NCI-H2107 (cell line): ENCODE measurements around the gene KPNB1.

Experiments
- DNase-seq: peaks from one replicate; lab custom pipeline; 2025; lab: John Stamatoyannopoulos, UW

The KPNB1 gene

DNA sequence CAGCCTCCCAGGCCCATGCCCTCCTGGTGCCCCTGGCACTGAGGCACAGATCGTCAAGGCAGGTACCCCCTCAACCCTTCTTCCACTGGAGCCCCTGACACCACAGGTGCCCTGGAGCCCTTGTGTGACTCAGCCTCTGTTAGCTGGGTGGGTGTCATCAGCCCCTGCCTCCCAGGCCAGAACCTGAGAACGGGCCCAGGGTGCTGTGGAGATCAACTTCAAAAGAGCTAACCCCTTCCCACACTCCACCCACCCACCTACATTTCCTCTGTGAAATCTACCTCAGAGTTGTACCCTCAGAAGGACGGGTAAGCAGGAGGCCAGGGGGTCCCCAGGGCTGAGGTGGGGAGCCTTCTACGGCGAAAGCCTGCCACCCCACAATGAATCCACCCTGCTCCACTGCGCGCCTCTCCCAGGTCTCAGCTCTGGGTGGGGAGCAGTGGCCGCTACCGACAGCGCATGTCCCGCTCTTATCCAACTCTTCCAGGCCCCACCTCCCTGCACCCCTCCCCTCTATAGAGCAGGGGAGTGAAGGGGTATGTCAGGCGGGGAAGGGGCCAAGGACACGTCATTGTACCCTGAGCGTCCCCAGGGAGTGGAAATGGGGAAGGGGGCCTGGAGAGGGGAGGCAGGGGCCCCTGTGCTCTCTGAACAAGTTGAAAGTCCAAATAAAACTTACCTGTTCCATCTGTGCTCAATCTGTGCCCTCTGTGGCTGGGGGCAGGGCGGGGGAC is 61.8 kb downstream of the KPNB1 start:
- no peak for DNase-seq

DNA sequence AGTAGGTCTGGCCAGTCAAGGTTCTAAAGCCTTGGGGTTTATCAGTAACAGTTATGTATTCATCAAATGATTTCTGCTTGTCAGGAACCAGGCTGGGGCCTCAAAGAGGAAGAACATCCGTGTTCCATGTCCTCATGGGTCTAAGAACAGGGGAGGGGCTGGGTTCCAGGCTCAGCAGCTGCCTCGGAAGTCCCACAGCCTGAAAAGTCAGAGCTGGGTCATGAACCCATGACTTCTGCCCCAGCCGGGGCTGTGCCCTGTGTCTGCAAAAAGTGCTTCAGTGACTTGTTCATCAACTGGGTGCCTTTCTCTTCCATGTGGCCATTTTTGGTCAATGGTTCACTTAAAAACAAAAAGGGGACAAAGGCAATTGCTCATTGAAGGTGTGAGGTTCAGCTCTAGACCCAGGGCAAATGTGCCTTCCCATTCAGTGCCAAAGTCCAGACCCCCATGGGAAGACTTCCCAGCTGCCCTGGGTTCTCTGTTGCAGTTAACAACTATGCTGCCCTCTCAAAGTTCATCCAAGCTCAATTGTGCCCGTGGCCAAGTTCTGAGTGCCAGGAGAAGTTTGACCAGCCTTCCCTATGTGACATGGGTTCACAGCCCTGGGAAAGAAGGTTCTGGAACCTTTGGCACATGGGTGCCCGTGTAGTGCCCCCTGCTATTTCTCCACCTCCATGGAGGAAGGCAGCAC is 62.8 kb downstream of the KPNB1 start:
- DNase-seq: no peak

DNA sequence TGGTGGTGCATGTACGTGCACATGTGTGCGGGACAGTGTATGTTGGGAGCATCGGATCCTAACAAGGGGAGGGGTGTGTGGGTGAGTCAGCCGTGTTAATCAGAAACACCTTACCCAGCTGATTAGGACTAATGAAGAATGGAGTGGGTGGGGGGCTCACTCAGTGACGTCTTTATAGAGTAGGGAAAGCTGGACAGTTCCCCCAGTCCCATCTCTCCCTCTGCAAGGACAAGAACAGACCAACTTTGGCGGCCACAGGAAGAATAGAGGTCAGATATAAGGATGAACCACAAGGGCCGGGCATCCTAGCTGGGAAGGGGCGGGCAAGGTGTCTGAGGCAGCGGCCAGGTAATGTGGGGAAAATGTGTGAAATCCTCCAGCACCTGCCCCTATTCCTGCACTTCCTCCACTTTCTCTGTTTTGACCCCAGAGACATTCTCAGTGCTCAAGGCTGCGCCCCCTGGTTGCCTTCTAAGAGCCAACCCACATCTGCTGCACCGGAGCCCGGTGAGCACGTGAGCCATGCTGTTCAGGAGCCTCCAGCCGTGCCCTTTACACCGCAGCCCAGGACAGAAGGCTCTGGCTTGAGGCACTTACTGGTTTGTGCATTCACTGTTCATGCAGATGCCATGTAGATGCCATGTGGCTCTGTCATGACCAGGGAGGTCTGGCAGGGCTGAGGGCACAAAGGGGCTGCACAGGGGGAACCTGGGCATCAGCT is 64.4 kb downstream of the KPNB1 start:
- no peak for DNase-seq

DNA sequence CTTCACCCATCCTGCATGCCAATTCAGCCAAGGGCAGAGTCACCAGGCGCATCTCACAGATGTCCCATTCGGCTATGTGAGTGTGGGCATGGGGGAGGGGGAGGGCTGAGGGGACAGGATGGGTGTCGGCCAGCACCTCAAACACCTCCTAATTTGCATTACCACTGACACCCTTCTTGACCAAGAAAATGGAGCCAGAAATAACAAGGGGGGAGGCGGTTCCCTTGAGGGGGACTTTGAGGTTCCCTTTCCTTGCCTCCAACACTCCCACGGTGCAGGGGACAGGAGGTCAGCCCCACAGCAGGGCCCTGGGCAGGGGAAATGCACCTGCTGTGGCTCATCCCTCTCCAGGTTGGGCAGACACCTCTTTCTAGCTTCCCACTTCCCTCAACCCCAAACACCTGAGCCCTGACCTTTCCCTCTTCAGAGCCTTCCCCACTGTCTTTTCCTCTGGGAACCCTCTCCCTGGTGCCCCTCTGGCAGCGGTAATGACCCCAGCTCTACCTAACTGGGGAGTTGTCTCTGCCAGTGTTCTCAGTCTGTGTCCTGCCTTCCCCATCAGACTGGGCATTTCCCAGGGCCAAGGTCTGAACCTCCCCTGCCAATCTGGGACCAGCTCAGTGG is 65.2 kb downstream of the KPNB1 start:
- no peak for DNase-seq

DNA sequence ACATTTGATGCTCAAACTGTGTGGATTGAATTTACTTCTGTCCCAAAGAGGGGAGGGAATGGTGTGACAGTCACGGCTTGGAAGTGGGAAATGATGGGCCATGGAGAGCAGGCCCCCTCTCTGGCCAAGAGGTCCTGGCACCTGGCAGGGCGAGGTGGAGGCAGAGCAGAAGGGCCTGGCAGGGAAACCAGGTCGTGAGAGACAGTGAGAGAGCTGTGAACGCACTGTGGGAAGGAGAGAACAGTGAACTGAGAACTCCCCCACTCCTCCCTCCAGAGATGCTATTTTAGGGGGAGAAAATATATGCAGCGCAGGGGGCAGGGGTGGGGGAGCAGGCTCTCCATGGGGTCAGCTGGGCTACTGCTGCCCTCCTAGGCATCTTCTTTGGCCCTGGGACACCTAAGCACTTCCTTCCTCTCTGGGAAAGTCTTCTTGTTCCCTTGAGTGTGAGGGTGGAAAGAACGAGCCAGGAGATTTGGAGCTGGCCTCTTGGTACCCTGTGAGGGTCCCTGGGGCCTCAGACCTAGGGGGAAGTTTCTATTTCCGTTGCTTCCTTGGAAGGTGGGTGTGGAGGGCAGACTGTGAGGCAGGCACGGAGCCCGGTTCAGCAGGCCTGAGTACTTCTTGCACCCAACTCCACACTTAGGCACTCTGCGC is 66.1 kb downstream of the KPNB1 start:
- DNase-seq: no peak

DNA sequence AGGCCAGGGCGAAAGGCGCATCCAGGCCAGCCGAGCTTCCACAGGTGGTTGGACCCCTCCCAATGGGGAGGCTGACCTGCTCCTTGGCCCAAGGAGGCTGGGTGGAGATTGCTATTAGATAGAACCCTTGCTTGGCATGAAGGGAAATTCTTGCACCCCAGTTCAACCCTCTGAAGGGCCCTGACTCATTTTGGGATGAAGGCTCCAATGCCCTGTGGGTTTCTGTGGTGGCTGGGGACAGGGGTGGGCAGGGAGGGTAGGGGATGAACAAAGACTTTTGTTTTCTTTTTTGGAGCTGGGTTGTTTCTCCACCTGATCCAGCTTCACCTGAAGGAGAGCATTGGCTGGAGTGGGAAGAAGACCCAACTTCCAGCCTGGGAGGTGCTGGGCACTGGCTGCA is 66.7 kb downstream of the KPNB1 start:
- no peak for DNase-seq

DNA sequence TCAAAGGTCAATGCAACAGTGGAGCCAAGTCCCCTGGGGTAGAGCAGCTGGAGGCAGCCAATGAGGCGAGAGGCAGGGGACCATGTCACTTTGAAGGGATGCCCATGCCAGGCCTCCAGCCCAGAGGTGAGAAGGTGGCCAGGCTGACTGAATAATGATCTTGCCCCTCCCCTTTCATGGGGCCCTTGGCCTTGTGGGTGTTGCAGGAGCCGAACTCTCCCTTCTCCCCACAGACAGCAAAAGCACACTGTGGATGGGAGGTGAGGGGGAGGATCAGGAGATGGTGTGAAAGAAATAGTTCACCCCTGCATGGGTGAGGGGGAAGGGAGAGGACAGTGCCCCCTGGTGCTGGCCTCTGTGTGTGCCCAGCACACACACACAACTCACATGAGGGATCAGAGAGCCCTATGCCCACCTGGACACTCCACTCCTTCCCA is 67.6 kb downstream of the KPNB1 start:
- DNase-seq: no peak

DNA sequence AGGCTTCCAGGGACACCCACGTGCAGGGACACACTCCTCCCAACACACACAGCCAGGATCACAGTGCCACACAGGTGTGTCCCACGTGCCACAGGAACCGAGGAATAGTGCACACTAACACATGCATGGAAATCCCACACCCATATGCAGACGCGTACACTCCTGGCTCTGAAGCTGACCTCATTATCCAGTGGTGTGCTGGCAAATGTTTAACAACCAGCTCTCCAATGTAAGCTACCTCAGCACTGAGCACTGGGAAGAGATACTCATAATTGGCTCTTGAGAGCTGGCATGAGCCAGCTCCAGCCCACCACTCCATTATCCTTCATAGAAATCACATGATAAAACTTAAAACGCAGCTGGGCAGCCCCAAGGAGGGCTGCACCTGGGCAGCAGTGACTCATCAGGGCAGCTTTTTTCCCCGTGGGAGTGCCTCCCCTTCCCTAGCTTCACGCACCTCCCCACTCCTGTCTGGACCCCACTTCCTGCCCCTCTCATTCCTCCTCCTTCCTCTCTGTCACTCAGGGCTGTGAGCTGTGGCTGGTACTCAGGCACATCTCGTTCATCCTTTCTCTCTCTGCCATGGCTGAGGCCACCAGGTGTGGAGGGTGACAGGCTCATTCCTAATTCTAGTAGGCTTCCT is 68.4 kb downstream of the KPNB1 start:
- peak; percentile 10 for DNase-seq

DNA sequence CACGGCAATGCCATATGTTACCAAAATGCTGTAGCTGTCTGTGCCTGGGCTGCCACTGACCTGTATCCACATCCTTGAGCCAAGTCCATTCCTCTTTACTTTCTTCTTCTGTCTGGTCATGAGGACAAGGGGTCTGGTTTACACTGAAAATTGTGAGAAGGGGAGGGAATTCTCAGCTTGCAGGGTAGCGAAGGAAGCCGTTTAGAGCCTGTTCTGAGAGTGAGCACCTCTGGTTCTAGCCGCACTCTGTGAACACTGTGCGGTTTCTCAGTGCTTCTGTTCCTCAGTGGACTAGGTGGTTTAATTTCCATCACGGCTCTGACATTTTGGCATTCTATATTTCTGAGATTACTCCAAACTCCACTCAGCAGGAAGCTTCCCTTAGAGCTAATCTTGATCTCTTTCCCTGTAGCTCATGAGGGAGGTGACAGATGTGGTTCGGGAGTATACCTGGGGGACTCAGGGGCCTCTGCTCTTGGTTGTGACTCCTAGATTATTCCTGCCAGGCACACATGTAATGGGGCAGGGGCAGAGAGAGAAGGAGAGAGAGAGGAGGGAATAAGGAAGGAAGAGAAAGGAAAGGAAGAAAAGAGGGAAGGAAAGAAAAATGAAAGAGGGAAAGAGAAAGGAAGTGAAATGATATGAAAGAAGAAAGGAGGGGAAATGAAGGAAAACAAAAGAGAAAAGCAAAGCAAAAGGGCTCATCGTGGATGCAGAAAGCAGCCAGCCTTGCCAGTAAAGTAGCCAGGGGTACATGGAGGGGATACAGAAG is 69.1 kb downstream of the KPNB1 start:
- no peak for DNase-seq

DNA sequence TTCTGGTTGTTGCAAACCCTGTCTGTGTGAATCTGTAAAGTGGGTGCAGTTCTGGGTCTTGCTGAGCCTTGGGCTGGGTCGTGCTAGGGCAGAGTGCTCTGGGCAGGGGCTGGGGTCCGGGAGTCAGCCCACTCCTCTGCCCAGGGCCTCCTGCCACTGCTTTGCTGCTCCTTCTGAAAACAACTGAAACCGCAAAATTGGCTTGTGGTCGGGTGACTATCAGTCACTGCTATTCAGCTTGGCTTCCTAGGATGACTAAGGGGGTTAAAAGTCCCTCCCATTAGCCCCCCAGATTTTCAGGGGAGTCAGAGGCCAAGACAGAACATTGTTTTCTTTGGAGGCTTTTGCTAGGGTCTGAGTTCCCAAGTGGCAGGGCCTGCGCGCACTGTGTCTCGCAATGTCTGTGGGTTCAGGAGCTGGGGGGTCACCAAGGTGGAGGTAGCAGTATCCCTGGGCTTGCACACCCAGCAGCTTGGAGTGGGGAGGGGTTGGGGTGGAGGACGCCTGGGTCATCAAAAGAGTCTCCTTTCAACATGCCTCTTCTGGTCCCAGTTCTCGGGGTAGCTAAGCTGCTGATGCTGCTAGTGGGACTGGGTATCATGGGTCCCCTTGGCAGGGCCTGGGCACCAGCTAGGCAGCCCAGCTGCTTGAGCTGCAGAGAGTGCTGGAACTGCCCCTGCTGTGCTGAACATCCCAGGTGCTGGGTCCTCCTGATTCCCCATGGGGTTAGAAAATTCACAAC is 69.9 kb downstream of the KPNB1 start:
- no peak for DNase-seq

DNA sequence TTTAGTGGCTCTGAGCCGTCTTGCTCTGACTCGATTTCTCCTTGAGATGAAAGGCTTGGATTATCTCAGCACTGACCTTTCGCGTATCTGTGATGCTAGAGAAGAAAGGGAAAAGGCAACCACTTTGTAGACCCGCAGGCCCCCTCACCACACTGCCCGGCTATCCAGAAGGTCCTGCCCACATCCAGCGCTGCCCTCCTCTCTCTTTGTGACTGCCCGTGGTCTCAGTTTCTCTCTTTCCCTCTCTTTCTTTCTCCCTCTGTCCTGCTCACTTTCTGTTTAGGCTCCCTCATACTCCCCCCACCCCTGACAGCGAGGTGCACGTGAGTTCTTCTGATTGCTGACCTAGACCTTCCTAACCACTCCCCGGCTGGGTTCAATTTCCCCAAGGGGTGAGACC is 70.5 kb downstream of the KPNB1 start:
- no peak for DNase-seq

DNA sequence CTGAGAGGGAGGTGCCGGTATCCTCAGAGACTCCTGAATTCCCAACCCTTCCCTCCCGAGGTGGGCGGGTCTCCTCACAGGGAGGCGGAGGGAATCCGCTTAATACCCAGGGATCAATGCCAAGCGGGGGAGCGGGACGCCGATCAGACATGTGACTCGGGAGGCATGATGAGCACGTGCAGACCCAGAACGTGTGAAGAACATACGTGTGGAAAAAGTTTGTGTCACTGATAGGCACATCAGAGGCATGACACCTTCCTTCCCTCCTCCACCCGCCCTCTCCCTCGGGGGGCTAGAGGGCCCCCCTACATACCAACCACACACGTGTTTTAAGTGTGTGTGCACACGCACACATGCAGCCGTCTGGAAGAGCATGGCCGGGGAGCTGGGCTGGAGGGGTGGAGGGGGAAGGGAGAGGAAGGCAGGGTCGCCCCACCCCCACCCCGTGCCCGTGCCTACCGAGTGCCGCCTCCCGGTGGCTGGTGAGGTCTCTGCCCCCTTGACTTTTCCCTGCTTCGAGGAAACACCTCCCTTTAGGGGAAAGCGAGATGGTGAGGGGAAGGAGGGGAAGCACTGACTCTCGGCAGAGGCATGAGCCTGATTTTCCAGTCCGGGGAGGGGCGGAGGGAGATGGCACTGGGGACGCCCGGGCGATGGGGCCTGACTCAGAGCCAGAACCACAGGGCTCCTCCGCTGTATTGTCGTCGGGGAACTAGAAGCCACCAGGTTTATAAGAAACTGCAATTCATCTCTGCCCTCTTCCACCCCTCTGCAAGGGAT is 71.2 kb downstream of the KPNB1 start:
- no peak for DNase-seq

DNA sequence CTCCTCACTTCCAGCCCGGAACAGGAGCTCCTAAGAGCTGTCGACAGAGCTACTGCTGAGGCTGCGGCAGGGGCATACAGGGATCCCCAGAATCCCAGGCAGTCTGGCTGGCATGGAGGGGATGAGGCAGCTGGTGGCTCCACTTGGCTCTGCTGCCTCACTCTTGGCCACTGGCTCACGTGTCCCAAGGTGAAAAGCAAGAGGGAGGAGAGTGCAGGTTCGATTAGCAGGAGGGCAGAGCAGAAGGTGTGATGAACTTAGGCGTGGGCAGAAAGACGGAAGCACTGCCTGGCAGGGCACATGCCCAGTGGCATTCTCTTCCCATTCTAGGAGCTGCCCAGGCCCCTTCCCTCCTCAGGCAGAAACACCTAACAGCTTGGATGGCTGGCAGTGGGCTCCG is 72.0 kb downstream of the KPNB1 start:
- no peak for DNase-seq

DNA sequence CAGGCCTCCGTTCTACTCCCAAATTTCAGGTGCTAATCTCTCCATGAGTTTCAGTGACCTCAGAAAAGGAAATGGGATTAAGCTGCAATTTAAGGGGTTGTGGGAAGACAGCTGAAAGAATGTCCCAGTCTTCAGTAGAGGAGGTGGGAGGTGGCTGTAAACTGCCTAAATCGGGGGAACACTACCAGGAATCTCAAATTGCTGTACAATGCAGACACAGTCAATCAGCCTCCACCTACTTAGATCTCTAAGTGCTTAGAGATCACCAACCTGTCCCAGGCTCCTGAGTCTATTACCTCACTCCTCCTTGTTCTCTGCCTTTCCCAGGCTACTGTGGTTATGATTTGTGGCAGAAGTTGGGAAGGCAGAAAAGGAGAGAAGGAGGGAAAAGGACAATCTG is 75.0 kb downstream of the KPNB1 start:
- no peak for DNase-seq

DNA sequence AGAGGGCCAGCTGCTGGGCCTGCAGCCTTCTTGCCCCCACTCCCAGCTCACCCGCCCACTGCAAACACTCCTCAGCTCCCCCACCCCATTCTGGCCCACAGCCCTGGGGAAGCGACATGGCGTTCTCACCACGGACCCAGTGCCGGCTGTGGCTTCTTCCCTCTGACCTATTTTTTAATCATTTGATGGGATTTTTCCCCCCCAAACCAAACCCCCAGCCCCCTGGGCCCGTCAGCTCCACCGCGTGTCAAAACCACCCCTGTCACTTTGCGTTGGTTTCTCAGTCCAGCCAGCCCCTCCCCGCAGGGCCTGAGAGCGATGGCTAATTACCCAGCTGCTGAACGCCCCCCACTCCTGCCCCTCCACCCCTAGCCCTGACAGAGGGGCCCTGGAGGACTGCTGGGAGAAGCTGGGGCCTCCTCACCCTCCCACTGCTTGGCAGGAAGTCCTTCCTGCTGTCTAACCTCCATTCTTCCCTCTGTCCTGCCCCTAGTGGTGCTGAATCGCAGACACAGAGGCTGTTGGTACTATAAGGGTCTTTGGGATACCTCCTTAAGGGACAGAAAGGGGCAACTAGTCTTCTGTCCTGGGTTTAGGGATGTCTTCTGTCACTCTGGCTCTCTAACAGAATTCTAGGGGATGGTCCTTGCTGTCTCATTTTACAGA is 75.9 kb downstream of the KPNB1 start:
- no peak for DNase-seq

DNA sequence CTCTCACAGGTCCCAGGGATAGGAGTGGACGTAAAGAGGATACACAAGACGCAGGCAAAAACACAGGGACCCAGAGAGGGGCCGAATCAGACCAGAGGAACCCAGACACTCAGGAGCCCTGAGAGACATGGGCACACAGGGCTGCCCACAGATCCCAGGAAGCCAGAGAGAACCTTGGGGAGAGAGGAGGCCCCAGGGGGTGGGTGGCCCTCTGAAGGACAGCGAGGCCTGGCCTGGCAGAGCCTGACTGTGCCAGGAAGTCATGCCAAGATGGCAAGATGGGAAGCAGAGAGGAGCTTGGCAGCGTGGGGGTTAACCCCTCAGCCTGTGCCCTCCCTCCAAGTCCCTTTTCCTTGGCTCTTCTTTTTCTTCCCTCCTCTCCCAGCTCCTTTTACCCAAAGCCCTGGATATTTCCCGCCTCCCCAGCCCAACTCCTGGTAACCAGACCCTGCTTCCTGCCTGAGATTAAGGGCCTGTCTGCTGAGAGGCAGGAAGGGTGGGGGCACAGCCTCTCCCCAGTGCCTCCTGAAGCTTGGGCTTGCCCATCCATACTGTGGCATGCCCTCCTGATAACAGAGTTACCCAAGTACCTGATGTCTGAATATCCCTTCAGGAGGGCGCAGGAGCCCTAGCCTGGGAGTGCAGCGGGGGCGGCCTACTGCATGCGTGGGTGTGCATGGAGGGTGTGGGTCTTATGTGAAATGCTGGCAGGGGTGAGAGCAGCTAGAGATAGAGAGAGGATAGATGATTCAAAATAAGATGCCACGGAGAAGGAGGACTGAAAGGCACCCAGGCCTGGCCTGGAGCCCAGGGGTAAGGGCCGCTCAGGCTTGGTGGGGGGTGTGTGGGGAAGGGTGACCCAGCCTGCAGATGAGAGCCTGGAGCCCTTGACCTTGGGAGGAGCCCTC is 77.3 kb downstream of the KPNB1 start:
- no peak for DNase-seq

DNA sequence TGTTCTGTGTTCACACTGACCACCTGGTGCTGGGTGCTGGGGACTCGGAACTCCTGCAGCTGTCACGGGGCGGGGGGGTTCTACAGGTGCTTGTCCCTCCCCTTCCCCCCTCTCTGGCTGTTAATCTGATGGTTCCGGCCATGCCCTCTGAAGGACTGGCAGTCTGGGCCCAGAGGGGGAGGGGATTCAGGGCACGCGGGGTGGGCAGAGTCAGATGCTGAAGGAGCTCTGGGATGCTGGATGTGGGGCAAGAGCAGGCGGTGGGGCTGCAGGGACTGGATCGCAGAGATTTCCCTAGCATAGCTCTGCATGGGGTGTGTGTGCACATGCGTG is 78.0 kb downstream of the KPNB1 start:
- no peak for DNase-seq
